PFSK-1 (cell line): Measurements from ENCODE around the gene PPP1R2. TPM values are rescaled to one million over a fixed set of nuclear protein-coding genes. Genes with fewer than 3 reads are reported as not detected.
A peak's percentile ranks its signal among the peaks of the same experiment; 100 is the strongest.

Experiments used
- FOXP2 ChIP-seq: optimal IDR thresholded peaks from 2 replicates; pipeline ENCODE3; 2011; ENCODE audit warnings: borderline replicate concordance, control low read depth, inconsistent platforms; ENCODE audit not compliant: insufficient read depth; ENCODE audit errors: extremely low read length, extremely low read depth
- POLR2AphosphoS5 ChIP-seq: IDR thresholded peaks from 2 replicates; pipeline ENCODE4 v1.6.1; 2012; ENCODE audit warnings: low read depth, mild to moderate bottlenecking, control low read depth, low read length, moderate library complexity
- REST ChIP-seq, 2 experiments: IDR thresholded peaks; 2 replicates each; pipeline versions ENCODE4 v1.6.1 to v1.8.0; 2011 to 2012; ENCODE audit warnings: low read depth in 2 of 2, low read length in 2 of 2, control low read depth in 1 of 2, inconsistent platforms in 1 of 2, mild to moderate bottlenecking in 1 of 2, moderate library complexity in 1 of 2; ENCODE audit not compliant: insufficient read depth in 1 of 2
- SIN3A ChIP-seq: IDR thresholded peaks from 2 replicates; pipeline ENCODE4 v1.6.1; 2012; ENCODE audit warnings: mild to moderate bottlenecking, low read length, moderate library complexity, borderline replicate concordance; ENCODE audit not compliant: insufficient read depth
- TAF1 ChIP-seq: IDR thresholded peaks from 2 replicates; pipeline ENCODE4 v1.6.1; 2012; ENCODE audit warnings: low read length, control low read depth, borderline replicate concordance; ENCODE audit not compliant: insufficient read depth
- polyA plus RNA-seq: library from polyadenylated mRNA; unstranded; fragments of >200 nt; gene quantifications from one replicate; pipeline ENCODE4 v1.2.1, GENCODE V29; 2012; ENCODE audit warnings: low read depth, missing spikeins; ENCODE audit not compliant: insufficient read length

Gene PPP1R2
- 34.8 TPM for polyA plus RNA-seq

GRCh38 chr3:195542698-195543499 lies at the start of gene PPP1R2:
Gene PPP1R2 (minus strand): TSS chr3:195543325. CDS start chr3:195543025, 300 bp downstream.
- TF ChIP-seq FOXP2 (peak; percentile 44), REST (IDR thresholded peaks at IDR 0.05; ENCODE audit: insufficient read depth in 1 of 2, low read depth in 2 of 2, low read length in 2 of 2) (no peak), POLR2AphosphoS5 (peak; percentile 94), TAF1 (peak; percentile 76), SIN3A (no peak)

GRCh38 chr3:195591852-195592251 lies 48.7 kb upstream of the PPP1R2 start:
- TF ChIP-seq TAF1 (no peak), POLR2AphosphoS5 (no peak), FOXP2 (no peak), REST (IDR thresholded peaks at IDR 0.05; ENCODE audit: insufficient read depth in 1 of 2, low read depth in 2 of 2, low read length in 2 of 2) (no peak), SIN3A (no peak)

- TF ChIP-seq FOXP2 (no peak), SIN3A (no peak), REST (IDR thresholded peaks at IDR 0.05; ENCODE audit: insufficient read depth in 1 of 2, low read depth in 2 of 2, low read length in 2 of 2) (no peak), POLR2AphosphoS5 (no peak), TAF1 (no peak)
Observed at GRCh38 chr3:195591220-195591619, 48.1 kb upstream of the PPP1R2 start.

GRCh38 chr3:195587824-195588223 lies 44.7 kb upstream of the PPP1R2 start:
- TF ChIP-seq FOXP2: no peak
- no peak for TF ChIP-seq REST (IDR thresholded peaks at IDR 0.05; ENCODE audit: insufficient read depth in 1 of 2, low read depth in 2 of 2, low read length in 2 of 2)
- no peak for TF ChIP-seq POLR2AphosphoS5
- no peak for TF ChIP-seq TAF1
- no peak for TF ChIP-seq SIN3A

- TF ChIP-seq TAF1: no peak
- no peak for TF ChIP-seq SIN3A
- no peak for TF ChIP-seq REST (IDR thresholded peaks at IDR 0.05; ENCODE audit: insufficient read depth in 1 of 2, low read depth in 2 of 2, low read length in 2 of 2)
- TF ChIP-seq FOXP2: no peak
- no peak for TF ChIP-seq POLR2AphosphoS5
Observed at GRCh38 chr3:195587406-195587805, 44.3 kb upstream of the PPP1R2 start.
